Rectal smooth muscle tissue (tissue), 1 donor: ENCODE results near the gene ARFGAP3.
A peak's percentile ranks its signal among the peaks of the same experiment; 100 is the strongest.

ENCODE experiments used
- H3K27ac ChIP-seq: one replicate; pipeline ENCODE4 v1.7.0; 2013; ENCODE audit warnings: low read depth, low read length, inconsistent platforms
- H3K27me3 ChIP-seq: one replicate; pipeline ENCODE4 v1.7.0; 2013; ENCODE audit warnings: low read length; ENCODE audit not compliant: control insufficient read depth, insufficient read depth
- H3K36me3 ChIP-seq: one replicate; pipeline ENCODE4 v1.7.0; 2013; ENCODE audit warnings: low read length; ENCODE audit not compliant: control insufficient read depth, insufficient read depth
- H3K4me1 ChIP-seq: one replicate; pipeline ENCODE4 v1.7.0; 2013; ENCODE audit warnings: low read length; ENCODE audit not compliant: control insufficient read depth, insufficient read depth
- H3K4me3 ChIP-seq: one replicate; pipeline ENCODE4 v1.7.0; 2013; ENCODE audit warnings: low read length
- H3K9ac ChIP-seq: one replicate; pipeline ENCODE4 v1.7.0; 2013; ENCODE audit warnings: low read length

ARFGAP3 gene

DNA sequence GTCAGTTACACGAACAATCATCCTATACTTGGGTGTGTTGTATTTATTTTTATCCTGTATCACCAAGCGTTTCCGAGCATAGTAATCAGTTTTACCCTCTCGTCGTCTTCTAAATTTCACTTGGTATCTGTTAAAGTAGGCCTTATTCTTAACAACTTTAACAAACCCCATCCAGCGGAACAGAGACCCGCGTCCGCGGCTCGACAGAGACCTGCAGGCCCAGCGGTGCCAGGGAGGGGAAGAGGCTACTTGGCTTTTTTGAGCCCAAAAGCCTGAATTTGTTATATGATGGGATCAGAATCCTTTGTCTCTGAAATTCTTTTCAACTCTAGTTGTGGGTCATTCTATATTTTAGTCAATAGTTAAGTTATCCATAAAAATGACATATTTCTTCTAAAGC lies 79.9 kb downstream of the ARFGAP3 start:
- H3K9ac ChIP-seq, result no peak overlapping the region
- H3K36me3 ChIP-seq, result no peaks in the 10 kb centered on the region
- no peak overlapping the region for H3K27ac ChIP-seq
- no peaks in the 10 kb centered on the region for H3K4me1 ChIP-seq
- no peak overlapping the region for H3K4me3 ChIP-seq
- no peaks in the 10 kb centered on the region for H3K27me3 ChIP-seq

DNA sequence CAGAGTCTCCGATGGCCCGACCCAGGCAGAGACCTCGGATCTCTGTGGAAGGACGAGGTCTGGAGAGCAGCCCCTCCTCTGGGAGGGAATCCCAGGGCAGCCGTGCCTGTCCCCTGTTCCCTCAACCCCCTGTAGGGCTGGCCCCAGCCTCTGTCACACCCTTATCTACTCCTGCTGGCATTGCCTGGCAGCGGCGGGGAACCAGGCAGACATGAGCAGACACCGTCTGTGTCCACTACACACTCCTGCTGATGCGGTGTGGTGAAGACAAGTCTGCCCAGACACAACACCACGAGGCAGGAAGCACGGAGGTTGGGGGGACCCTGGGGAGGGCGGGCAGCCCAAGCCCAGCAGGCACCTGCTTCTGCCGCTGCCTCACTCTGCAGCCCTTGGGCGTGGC lies 83.9 kb downstream of the ARFGAP3 start:
- no peak overlapping the region for H3K9ac ChIP-seq
- H3K27me3 ChIP-seq, result no peaks in the 10 kb centered on the region
- H3K27ac ChIP-seq, result no peak overlapping the region

DNA sequence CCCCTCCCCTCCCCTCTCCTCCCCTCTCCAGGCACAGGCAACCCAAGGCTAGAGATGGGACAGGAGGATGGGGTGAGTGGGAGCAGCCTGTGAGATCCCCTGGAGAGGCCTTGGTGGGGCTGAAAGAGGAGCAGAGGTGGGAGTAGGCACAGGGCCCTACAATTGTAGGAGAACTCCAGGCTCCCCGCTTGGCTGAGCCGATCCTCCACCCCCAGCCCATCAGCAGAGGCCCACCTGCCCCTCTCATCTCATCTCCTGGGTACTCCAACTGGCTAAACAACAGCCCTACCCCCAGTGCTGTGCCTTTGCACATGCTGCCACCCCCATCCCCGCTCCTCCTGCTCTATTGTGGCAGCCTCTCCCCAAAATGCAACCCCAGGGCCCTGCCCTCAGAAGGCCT lies 84.4 kb downstream of the ARFGAP3 start:
- Histone ChIP-seq H3K36me3 (no peaks in the 10 kb centered on the region), H3K27ac (no peak overlapping the region), H3K27me3 (no peaks in the 10 kb centered on the region), H3K9ac (no peak overlapping the region), H3K4me3 (no peak overlapping the region), H3K4me1 (no peaks in the 10 kb centered on the region)

More for the DNA sequence above, 83.9 kb downstream of the ARFGAP3 start:
- no peaks in the 10 kb centered on the region for H3K4me1 ChIP-seq
- H3K36me3 ChIP-seq, result no peaks in the 10 kb centered on the region
- H3K4me3 ChIP-seq, result no peak overlapping the region

DNA sequence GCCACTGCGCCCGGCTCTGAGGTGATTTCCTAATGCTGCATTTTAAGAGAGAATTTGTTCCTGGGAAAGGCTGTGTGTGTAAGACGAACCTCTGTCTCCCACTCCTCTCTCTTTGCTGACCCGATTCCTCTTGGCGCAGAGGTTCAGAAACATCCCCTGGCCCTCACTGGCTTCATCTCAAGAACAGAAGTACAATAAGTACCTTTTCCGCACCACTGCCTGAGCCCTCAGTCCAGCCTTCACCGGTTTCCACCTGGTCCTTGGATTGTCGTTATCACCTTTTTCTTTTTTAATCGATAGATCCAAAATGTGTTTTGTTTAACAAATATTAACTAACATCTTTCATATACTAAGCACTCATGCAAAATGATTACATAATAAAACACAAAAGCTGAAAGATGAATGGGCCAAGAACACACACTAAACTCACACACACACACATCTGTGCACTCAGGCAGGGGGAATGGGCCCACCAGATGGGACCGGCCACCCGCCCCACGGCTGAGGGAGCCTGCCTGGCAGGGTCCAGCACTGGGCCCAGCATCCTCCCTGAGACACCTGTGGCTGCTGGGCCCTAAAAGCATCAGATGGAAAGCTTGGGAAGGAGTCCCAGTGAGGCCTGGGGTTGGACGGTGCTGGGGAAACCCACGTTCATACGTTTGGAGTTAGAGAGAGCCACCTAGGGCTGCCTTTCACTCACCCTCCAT lies 86.0 kb downstream of the ARFGAP3 start:
- Histone ChIP-seq H3K4me1 (no peaks in the 10 kb centered on the region), H3K9ac (no peak overlapping the region), H3K27ac (no peak overlapping the region), H3K27me3 (no peaks in the 10 kb centered on the region), H3K4me3 (no peak overlapping the region), H3K36me3 (no peaks in the 10 kb centered on the region)

DNA sequence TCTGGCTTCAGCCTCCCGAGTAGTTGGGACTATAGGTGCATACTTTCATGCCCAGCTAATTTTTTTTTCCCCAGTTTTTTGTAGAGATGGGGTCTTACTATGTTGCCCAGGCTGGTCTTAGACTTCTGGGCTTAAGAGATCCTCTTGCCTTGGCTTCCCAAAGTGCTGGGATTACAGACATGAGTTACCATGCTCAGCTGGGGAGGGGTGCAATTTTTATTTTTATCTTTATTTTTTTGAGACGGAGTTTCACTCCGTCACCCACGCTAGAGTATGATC lies 86.7 kb downstream of the ARFGAP3 start:
- Histone ChIP-seq H3K27ac (no peak overlapping the region), H3K36me3 (no peaks in the 10 kb centered on the region), H3K27me3 (no peaks in the 10 kb centered on the region), H3K4me1 (no peaks in the 10 kb centered on the region), H3K4me3 (peak overlapping the region; percentile 54), H3K9ac (no peak overlapping the region)

DNA sequence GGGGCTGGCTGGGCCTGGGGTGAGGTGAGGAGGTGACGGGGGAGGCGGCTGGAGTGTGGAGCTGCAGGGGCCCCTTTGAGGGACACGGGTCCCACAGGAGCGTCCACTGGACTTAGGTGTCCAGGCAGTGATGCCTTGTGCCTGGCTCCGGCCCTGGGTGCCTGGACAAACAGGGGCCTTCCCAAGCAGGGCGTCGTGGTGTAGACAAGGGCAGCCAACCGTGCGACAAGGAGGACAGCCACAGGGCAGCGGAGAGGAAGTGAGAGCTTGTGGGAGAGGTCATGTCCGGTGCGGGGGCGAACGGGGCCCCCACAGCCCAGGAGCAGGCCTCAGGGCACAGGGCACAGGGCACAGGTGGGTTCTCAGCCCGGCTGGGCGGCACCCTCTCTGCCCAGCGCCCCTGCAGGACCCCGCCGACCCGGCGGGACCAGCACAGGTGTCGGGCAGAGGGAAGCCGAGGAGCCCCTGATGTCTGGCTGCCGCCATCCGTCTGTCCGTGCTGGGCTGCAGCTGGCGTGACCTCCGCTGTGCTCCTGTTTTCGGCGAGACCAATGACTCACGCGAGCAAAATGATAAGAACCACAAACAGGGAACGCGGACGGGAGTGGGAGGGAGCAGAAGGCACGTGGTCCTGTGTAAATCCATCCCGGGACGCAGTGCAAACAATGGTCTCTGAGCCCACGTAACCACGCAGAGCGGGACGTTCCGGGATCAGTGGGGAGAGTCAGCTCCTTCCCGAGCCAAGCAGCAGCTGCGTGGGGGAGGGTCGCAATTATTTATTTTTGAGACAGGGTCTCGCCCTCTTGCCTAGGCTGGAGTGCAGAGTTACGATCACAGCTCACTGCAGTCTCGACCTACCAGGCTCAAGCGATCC lies 87.3 kb downstream of the ARFGAP3 start:
- Histone ChIP-seq H3K27ac (no peak overlapping the region), H3K4me3 (peak overlapping the region; percentile 54), H3K9ac (no peak overlapping the region), H3K36me3 (no peaks in the 10 kb centered on the region), H3K27me3 (no peaks in the 10 kb centered on the region), H3K4me1 (no peaks in the 10 kb centered on the region)

DNA sequence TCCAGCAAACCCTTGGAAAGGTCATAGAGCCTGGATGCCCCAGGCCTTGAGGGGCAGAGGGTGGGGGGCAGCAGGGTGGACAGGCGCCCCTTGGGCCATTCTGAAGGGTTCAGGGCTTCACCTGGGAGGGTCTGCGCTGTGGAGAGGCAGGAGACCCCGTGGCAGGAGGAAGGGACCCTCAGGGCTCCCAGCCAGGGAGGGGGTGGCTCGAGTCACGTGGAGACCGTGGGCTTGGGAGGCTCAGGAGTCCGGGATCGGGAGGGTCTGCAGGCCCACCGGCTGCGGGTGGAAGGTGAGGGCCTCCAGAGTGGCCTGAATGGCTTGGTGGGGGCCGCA lies 87.9 kb downstream of the ARFGAP3 start:
- Histone ChIP-seq H3K27me3 (no peaks in the 10 kb centered on the region), H3K27ac (no peak overlapping the region), H3K36me3 (no peaks in the 10 kb centered on the region), H3K9ac (no peak overlapping the region), H3K4me1 (no peaks in the 10 kb centered on the region), H3K4me3 (no peak overlapping the region)

DNA sequence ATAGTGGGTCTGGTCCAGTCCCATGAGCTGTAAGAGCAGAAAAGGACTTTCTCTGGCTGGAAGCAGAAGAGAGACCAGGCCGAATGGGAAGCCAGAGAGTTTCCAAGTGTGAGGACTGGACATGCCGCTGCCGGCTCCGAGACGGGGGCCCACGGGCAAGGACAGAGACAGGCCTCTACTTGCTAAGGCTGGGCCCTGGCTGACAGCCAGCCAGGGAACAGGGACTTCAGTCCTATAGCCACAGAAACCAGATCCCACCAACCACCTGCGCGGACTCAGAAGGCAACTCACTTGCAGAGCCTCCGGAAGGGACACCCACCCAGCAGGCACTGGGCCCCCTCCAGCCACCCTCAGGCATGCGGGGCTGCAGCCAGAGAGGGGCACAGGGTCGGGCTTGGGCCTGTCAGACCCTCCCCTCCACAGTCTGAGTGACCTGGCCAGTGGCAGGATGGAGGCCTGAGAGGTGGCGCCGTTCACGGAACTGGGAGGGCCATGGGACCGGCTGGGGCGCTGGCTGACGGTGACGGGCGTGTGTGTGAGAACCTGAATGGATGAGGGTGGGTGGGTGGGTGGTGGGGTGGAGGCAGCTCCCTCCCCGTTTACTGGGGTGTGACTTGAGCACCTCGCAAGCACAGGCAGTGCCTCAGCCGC lies 88.6 kb downstream of the ARFGAP3 start:
- no peaks in the 10 kb centered on the region for H3K27me3 ChIP-seq
- no peaks in the 10 kb centered on the region for H3K36me3 ChIP-seq
- H3K27ac ChIP-seq, result no peak overlapping the region
- no peak overlapping the region for H3K4me3 ChIP-seq
- no peaks in the 10 kb centered on the region for H3K4me1 ChIP-seq
- H3K9ac ChIP-seq, result no peak overlapping the region

DNA sequence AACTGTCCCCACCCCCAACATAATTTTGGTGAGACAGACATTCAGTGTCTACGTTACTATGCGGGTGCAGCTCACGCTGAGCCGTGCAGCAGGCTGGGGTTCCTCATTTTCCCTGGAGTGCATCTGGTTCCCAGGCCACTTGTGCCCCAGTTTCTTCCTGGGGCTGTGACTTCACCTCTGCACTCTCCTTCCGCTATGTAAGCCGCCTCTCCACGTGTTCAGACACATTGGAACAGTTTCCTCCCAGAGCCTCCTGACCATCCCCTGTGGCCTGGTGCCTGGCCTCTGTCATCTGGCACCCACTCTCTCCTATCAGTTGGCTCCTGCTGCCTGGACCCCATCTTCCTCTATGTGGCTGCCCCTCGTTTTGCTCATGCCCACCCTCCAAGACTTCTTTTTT lies 90.2 kb downstream of the ARFGAP3 start:
- Histone ChIP-seq H3K36me3 (no peaks in the 10 kb centered on the region), H3K4me3 (no peak overlapping the region), H3K27ac (no peak overlapping the region), H3K9ac (no peak overlapping the region), H3K27me3 (no peaks in the 10 kb centered on the region), H3K4me1 (no peaks in the 10 kb centered on the region)

DNA sequence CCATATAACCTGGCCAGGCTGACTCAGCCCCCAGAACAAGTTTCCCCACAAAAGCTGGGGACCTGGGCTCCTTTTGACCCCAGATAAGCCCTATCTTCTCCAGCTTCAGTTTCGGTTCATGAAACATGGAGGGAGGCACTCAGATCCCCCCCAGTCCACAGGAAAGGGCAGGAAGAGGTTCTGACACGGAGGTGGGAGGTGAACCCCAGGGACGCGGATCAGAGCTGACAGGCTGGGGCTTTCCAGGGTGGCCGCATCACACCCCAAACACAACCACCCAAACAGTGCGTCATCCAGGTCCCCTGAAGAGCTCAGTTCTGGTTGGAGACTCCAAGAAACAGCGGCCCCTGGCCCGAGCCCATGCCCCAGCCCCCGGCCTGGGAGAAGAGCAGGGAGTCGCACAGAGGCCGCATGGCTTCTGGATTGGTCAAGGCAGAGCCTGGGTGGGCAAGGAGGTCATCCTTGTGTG lies 92.1 kb downstream of the ARFGAP3 start:
- Histone ChIP-seq H3K36me3 (no peaks in the 10 kb centered on the region), H3K9ac (no peak overlapping the region), H3K27me3 (no peaks in the 10 kb centered on the region), H3K4me1 (no peaks in the 10 kb centered on the region), H3K27ac (no peak overlapping the region), H3K4me3 (no peak overlapping the region)

DNA sequence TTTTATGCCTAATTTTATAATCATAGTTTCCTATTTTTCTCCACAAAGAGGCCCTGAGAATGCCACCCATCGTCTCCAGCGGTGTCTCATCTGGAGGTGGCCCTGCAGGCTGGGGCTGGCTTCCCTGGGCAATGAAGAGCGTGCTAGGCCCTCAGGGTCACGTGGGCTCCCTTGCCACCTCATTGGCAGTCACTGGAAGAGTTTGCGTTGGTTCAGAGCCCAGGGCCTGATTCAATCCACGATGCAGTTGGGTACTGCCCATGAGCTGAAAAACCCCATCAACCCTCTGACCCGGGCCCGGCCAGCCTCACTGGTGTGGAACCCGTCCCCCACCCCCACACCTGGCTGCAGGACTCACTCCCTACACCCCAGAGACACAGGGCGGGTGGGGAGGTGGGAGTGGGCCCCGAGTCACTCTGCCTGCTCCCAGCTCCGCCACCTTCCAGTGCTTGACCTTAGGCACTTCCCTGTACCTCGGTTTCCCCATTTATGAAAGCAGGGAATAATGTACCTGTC lies 93.0 kb downstream of the ARFGAP3 start:
- Histone ChIP-seq H3K4me1 (no peaks in the 10 kb centered on the region), H3K9ac (no peak overlapping the region), H3K27me3 (no peaks in the 10 kb centered on the region), H3K4me3 (no peak overlapping the region), H3K27ac (no peak overlapping the region), H3K36me3 (no peaks in the 10 kb centered on the region)

DNA sequence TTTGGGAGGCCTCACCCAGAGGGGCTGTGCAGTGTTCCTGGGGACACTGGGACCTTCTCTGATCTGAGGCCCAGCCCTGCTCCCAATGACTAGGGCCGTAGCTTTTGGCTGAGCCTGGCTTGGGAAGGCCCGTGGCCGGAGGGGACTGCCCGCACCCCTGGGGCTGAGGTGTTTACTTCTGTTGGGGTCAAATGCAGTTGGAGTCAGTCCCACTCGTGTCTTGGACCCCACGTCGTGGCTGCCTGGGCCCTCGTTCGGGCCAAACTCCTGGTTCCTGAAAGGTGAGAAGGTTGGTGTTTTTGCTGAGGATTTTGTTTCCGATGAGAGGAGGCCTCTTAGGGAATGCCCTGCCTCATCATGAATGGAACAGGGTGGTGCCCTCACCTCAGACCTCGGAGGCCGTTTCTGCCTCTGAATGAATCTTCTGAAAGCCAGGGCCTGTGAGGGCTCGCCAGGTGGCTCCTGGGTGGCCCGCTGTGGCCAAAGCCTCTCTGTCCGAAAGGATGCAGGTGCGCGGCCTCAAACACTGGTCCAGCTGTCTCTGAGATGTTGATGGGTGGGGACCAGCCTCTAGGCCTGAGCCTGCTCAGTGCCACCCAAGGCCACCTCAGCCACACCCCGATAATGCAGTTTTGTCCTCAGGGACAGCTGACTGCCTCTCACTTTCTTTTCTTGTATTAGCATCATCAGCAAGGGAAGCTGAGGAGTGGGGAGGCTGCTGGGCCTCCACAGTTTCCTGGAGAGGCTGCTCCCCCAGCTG lies 96.1 kb downstream of the ARFGAP3 start:
- Histone ChIP-seq H3K36me3 (no peaks in the 10 kb centered on the region), H3K4me3 (no peak overlapping the region), H3K27ac (no peak overlapping the region), H3K9ac (no peak overlapping the region), H3K27me3 (no peaks in the 10 kb centered on the region), H3K4me1 (no peaks in the 10 kb centered on the region)
